GM04503 (cell line): ENCODE results near the gene FCGR3A.
"Not testable (repeated sequence)": the region's sequence is repeated elsewhere in the genome, so short reads cannot be mapped to it uniquely, and the experiment has no call there.

Source experiments
- DNase-seq: peaks from one replicate; pipeline ENCODE4 v3.0.0-alpha.2; 2012; ENCODE audit warnings: low read depth

Gene FCGR3A

DNA sequence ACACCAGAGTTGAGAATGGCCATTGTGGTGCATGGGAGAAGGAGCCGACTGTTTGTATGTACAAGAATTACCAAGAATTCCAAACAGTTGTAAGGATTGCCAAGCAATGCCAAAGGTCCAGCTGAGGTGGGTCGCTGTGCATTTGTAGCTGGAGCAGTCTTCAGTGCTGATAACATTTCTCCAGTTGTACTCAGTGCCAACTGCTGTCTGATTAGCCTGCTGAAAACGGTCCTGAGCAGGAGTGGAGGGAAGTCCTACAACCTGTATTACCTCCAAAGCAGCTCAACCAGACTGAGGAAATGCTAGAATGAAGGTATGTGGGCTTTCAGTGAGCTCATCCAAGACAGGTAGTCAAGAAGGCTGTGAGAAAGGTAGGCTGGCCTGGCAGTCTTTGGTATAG is 6.5 kb upstream of the FCGR3A start:
- not testable (repeated sequence) for DNase-seq

DNA sequence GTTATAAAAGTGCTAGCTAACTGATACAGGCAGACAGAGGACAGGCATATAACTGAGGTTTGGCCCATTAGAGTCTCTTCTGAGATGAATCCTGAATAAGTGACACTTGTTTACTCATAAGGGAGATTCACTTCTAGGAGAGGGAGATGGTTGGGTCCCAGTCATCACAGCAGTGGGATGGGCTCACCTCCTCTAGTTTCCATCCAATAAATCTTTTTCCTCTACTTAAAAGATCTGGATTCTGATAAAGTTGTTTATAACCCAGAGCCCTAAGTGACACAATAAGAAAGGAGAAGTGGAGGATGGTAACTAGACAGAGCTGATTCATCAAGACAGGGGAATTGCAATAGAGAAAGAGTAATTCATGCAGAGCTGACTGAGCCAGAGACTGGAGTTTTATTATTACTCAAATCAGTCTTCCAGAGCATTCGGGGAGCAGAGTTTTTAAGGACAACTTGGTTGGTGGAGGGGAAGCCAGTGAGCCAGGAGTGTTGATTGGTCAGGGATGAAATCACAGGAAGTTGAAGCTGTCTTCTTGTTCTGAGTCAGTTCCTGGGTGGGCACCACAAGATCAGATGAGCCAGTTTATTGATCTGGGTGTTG is 5.3 kb upstream of the FCGR3A start:
- not testable (repeated sequence) for DNase-seq

DNA sequence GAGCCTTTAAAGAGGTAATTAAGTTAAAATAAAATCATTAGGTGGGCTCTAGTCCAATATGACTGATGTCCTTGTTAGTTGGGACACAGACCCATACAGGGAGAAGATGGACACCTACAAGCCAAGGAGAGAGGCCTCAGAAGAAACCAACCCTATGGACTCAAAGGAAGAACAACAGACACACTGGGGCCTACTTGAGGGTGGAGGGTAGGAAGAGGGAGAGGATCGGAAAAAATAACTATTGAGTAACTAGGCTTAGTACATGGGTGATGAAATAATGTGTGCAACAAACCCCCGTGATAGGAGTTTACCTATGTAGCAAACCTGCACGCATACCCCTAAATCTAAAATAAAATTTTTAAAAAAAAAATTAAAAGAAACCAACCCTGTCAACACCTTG is 4.7 kb upstream of the FCGR3A start:
- not testable (repeated sequence) for DNase-seq

DNA sequence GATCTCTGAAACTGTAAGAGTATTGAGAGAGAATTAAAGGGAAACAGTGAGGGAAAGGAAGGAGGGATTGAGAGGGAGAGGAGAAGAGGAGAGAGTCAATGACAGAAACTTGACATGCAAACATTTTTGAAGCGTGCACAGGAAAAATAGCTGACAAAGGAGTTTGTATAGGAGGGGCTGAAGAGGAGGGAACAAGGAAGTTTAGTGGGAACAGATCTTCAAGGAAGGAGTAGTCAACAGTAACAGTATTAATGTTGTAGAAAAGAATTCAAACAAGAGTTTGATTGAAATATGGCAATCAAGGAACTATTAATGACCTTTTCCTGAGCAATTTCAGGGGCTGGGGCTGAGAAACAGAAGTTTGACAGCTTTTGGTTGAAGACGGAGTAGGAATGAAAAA is 4.0 kb upstream of the FCGR3A start:
- not testable (repeated sequence) for DNase-seq

DNA sequence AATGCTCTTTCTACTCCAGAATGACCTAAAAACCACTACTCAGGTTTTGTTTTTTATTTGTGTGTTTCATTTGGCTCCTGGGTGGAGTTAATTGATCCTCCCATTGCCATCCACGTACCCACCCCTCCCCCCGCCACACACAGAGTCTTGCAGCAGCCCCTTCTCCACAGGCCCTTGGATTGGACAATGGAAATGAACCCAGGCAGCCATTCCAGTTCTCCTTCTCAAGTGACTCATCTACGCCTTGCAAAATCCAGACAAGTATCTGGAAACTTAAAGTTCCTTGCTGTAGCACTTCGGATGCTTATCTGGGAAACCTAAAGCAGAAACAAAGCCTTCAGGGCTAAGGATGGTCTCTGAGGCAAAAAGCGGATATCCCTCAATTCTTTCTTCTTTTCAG is 1.3 kb upstream of the FCGR3A start:
- DNase-seq = not testable (repeated sequence)

DNA sequence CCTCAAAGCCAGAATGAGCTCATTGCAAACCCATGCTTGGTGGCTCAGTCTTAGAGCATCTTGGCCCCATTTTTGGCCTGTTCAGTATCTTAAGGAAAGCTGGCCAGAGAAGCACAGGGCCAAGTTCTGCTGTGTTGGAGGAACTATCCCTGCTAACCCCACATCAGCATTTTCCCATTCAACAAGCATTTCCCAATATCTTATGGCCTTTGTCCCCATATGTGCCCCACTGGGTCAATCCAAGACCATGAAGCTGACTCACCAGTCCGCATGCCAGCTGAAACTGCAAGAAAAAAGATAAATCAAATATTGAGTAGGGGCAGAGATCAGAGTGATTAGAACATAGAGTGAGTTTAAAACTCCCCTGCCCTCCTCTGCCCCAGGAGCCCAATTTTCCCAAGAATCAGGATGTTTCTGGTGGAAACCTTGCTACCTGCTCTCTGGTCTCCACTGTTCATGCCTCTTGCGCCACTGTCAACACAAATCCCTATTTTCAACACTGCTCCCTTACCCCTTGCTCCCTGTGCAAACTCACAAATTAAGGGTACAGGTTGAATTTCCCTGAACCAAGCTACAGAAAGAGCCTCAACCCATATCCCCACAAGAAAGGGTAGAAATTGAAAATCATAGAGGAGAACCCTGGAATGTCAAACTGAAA is 740 bp downstream of the FCGR3A start:
- not testable (repeated sequence) for DNase-seq

DNA sequence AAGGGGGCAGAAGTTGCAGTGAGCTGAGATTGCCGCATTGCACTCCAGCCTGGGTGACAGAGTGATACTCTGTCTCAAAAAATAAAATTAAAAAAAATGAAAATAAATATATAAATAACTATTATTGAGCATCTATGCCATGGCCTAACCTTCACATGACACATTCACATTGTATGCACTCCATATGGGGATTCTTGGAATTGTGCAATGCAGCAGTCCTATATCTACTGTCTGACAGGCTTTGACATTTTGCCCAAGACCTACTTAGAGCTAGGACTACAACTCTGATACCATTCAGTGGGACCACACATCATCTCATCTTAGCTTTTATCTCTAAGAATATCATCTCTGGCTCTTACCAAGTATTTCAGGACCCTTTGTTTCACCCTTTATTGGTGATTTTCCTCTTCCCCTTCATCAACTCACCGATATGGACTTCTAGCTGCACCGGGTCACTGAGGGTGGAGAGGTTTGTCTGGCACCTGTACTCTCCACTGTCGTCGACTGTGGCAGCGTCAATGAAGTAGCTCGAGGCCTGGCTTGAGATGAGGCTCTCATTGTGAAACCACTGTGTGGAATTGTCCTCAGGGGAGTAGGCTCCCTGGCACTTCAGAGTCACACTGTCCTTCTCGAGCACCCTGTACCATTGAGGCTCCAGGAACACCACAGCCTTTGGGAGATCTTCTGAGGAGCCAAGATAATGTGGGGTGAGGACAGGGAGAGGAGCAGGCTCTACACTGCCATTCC is 1.4 kb downstream of the FCGR3A start:
- not testable (repeated sequence) for DNase-seq

DNA sequence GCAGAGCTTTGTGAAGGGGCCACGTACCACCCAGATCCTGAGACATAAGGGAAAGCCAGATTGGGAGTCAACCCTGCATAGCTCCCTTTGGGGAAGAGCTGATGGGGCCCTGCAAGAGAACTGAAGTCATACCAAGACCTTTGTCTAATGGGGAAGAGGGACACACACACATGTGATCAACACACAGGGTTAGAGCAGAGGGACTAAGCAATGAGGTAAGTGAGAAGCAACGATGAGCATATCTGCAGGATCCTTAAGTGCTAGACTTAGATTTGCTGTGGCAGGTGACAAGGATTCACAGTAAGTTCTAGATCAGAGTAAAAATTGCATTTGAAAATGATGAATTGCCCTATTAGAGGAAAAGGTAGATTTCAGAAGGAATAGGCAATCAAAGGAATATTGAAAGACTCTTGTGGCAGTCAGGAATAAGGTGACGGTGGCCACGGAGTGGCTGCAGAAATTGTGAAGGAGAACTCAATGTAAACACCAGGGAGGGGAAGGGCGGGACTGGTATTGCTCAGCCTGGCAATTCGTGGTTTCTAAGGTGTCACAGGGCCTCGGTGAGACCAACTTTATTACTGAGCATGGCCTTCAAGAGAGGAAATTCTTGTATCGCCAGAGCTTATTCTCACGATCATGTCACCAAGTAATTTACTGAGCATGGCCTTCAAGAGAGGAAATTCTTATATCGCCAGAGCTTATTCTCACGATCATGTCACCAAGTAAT is 4.5 kb downstream of the FCGR3A start:
- not testable (repeated sequence) for DNase-seq

DNA sequence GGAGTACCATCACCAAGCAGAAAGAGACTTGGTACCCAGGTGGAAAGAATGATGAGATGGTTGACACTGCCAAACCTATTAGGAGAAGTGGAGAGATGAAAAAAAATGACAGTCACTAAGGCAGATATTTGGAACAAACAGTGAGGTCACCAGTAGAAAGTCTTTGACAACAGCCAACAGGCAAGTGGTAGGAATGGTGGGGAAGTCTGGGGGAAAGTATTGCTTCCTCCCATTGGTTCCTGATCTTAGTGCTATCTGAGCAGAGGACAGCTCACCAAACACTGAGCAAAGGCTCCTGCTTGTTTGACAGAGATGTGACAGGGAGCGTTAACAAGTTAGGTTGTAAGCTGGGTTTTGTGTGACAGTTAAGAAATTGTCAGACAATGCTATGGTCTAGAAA is 6.5 kb downstream of the FCGR3A start:
- DNase-seq = not testable (repeated sequence)

DNA sequence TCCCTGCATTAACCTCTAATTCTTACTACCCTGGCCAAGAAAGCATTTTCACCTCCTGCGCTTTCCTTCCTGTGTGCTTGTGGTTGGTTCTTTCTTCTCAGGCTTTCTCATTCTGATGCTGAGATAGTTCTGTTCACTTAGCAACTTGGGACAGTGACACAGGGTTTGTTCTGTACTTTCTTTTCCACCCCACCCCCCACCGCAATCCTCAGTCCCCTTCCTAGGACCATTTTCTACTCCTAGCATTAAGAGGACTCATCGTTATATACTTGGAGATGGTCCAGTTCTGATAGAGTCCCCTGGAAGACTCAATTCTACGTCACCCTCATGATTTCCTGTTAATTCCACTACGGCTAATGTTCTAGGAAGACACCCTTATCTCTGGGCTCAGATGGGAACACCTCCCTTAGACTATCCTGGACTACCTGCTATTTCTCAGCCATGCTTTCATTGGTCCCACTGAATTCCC is 7.5 kb downstream of the FCGR3A start:
- DNase-seq = not testable (repeated sequence)

DNA sequence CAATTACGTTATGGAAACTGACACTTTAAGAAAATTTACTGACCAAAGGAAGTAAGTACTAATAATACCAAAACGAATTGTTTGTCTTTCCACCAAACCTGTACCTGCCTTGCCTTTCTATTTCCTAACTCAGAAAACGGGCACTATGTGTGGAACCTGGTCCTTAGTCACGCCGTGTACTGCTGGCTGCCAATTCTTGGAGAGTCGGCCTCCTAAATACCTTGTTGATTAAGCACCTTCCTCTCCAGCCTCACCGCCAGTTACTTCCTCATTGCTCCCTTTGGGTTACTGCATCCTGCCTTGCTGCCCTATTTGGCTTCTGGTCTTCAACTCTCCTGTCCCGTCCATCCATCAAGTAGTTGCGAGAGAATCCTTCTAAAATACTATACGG is 9.1 kb downstream of the FCGR3A start:
- DNase-seq = not testable (repeated sequence)

DNA sequence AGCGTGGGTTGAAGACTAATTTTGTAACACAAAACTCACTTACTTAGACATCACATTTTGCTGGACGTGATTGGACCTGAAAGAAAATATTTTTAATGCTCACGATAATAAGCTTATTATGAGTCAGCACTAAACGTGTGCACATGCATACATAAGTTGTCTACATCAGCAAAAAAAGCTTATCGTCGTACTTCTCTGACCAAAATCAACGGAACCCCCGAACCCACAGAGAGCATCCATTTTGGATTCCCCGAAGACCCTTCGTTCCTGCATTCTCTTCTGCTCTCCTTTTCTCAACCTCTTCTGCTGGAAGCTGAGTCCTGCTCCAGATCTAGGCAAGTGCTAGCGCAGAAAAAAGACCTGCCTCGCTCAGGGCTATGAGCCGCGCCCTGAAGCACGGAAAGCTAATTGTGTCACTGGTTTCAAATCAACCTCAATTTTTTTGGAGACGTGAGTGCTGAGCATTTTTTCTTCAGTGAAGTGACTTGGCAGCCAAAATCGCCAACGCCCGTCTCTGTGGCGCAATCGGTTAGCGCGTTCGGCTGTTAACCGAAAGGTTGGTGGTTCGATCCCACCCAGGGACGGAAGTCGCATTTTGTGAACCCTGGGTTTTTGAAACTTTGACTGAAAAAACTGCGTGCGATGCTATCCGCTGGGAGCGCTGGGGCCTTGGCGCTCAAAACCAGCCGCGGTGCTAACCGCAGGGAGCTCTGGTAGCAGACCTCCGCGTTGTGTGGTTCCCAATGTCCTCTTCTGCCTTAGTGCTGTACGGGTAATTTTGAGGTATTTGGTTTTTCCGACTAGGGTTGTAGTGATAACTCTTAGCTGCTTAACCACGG is 9.7 kb downstream of the FCGR3A start:
- not testable (repeated sequence) for DNase-seq

DNA sequence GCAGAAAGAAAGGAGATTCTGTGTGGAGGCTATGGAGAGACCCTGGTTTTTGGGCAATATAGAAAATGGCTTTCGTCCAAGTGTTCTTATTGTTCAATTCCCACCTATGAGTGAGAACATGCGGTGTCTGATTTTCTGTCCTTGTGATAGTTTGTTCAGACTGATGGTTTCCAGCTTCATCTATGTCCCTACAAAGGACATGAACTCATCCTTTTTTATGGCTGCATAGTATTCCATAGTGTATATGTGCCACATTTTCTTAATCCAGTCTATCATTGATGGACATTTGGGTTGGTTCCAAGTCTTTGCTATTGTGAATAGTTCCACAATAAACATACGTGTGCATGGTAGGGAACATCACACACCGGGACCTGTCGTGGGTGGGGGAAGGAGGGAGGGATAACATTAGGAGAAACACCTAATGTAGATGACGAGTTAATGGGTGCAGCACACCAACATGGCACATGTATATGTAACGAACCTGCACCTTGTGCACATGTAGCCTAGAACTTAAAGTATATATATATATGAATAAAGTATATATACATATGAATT is 10.6 kb downstream of the FCGR3A start:
- not testable (repeated sequence) for DNase-seq

DNA sequence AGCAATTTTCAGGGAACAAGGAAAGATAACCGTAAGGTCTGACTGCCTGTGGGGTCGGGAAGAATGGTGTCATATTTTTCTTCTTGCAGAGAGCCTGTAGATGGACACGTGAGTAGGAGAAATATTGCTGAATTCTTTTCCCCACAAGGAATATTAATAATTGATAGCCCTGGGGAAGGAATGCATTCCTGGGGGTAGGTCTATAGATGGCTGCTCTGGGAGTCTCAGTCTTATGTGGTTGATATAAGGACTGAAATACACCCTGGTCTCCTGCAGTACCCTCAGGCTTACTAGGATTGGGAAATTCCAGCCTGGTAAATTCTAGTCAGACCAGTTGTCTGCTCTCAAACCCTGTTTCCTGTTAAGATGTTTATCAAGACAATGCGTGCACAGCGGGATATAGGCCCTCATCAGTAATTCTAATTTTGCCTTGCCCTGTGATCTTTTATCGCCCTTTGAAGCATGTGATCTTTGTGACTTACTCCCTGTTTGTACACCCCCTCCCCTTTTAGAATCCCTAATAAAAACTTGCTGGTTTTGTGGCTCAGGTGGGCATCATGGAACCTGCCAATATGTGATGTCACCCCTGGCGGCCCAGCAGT is 12.4 kb downstream of the FCGR3A start:
- not testable (repeated sequence) for DNase-seq

DNA sequence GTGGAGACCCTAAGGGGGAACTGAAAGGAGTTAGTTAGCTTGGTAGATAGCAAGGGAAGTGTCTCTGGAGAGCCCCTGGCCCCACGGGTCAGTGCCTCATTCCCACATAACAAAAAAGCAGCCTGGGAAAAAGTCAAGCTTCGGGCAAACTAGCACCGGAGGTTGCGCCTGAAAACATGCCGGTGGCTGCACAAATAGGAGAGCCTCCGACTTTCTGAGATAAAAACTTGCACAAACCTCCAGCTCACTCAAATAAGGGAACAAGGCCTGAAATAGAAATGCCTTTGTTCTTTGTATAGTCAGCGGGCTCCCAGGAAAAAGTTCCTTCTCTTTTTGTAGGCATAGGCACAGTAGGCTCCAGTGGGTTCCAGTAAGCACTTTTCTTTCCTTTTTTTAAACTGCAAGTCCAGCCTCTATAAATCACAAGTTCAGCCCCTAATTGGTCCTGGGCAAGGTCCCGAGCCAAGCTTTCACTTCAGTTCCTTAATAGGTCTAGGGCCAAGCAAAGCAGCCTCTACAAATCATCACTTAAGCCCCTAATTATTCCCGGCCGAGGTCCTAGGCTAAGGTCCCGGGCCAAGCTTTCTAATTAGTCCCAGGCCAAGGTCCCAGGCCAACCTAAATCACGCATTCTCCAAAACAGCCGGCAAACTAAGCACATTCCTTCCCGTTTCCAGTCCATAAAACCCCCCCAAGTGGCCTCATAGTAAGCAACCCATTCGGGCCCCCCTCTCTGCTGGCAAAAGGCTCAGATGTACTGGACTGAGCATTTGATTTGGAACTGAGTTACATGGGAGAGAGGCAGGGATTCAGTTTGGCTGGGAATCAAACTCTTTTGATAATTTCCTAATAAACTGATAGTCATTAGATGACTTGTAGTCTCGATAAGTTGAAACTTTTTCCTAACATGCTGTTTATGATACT is 16.7 kb downstream of the FCGR3A start:
- not testable (repeated sequence) for DNase-seq

DNA sequence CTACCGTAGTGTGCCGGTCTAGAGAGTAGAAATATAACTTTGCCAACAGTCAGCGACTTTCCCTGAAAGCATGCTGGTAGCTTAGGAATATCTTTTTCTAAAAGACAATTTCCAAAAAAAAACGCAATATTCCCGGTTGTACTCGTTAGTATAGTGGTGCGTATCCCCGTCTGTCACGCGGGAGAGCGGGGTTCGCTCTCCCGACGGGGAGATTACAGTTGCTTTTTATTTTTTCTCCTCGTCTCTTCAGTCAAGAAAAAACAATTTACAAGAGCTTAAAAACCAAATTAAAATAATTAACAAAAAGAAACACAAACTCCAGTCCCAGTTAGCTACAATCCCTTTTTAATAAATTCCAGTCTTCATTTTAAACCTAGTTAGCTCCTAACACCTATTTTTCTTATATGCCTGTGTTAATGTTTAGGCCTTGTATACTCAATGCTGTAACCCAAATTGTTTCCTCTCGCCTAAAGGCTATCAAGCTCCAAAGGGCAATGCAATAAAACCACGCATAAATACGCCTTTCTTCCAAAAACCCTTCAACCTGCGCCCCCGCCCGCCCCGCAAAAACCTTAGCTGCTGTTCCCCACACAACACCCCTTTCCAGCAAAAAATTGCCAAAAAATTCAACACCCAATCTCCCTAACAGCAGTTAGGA is 17.5 kb downstream of the FCGR3A start:
- DNase-seq = no peak

DNA sequence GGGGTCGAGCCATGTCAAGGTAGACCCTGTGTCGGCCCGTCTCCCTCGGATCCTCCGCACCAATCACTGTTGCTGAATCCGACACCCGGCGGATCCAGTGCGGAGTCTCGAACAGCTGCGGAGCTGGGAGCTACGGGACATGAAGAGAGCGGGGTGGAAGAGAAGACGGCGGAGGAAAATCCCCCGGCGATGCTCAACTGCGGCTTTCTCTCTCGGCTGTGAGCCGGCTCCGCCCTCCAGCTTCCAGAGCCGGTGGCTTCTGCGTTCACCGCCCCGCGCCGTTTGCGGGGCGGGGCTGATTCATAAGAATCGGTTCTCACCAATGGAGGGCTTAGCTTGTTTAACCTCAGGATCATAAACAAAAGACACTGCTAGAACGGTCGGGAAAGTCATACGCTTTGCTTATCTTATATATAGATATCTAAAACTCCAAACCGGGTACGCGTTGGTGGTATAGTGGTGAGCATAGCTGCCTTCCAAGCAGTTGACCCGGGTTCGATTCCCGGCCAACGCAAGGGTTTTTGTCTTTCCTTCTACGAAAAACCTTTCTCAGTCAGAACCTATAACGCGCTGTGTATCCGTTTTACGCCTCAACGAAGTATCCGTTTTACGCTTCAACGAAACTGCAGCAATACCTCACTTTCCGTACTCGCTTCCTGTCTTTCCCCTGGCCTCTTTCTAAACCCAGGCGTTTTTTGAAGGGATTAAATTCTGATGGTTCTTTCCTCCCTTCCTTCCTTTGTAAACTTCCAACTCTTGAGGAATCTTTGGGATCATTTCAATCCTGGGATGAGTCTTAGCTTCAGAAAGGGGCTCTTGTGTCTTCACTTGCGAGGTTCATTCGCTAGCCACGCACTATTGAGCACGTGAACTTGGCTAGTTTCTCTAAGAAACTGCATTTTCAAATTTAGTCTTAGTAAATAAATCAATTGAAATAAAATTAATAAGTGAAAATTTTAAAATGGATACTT is 18.7 kb downstream of the FCGR3A start:
- peak; percentile 74 for DNase-seq

DNA sequence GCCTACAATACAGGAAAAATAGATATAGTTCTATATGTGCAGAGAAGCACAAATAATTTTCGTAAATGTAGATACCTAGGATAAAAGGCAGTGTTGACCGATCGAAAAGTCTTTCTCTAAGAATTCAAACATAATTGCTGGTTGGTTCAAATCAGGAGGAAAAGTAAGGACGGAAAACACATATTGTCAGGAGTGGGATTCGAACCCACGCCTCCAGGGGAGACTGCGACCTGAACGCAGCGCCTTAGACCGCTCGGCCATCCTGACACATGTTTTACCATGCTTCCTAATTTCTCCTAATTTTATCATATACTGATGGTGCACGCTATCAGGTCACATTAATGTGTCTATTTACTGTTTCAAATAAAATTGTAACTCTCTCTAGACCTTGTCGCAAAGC is 19.5 kb downstream of the FCGR3A start:
- DNase-seq = not testable (repeated sequence)
